ENCODE data around the gene PRKCA.

The PRKCA gene

DNA sequence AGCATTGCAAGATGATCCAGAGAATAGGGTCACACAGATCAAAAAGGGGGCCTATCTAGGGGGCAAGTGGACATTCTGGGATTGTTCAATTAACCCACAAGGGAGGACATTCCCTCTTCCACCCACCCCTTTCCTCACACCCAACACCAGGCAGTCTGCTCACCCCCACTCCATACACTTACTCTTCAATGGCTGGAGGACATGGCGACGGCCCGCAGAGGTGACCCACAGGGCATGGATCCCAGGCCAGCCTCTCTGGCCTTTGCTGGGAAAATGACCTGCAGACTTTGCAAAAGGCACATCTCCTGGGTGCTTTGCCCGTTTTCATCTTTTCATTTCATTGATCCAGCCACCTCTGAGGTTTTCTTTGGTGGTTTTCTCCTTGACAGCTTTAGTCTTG, 530.8 kb downstream of the PRKCA start:
- DNase-seq, result no peak

DNA sequence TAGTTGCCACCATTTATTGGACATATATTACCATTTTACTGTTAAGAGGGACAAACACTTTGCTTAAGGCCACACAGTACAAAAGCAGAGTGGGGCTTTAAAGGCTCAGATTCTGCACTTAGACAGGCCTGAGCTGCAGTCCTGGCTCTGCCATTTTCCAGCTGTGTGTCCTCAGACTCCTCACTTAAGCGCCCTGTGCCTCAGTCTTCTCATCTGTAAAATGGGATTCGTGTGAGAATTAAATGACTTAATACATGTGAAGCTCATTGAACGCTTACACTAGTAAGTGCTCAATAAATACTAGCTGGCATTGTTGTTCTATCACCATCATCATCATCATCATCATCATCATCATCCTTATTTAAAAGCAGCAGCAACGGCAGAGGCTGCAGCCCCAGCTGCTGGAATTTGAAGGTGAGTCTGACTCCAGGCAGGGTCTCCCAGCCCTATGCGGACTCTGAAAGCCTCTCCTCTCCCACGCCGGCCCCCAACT, 532.1 kb downstream of the PRKCA start:
- DNase-seq, result no peak

DNA sequence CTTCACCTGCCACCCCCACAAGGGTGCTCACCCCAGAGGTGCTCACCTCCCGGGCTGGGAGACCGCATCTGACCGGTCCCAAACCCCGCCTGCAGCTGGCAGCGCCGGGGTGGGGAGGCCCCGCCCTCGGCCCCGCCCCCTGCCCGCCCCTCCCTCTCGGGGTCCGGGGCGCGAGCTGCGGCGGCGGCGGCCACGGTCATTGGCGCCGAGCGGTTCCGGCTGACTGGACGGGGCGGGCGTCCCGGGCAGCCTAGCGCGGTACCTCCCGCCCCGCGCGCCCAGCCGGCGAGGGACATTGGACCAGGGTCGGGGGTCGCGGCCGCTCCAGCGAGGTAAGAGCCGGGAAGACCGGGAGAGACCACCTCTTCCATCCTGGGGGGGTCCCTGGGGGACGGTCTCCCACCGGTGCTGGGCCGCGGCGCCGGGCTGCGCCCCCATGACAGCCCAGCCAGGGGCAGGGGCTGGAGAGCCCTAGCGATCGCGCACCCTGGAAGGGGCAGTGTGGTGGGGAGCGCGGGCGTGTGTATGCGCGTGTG, 532.6 kb downstream of the PRKCA start, which contains the start of gene CACNG5:
CACNG5 (plus strand) TSS at position 199 of the 536 bp plus-strand sequence. CDS start 42,216 bp downstream, outside the sequence.
- DNase-seq, result no peak

DNA sequence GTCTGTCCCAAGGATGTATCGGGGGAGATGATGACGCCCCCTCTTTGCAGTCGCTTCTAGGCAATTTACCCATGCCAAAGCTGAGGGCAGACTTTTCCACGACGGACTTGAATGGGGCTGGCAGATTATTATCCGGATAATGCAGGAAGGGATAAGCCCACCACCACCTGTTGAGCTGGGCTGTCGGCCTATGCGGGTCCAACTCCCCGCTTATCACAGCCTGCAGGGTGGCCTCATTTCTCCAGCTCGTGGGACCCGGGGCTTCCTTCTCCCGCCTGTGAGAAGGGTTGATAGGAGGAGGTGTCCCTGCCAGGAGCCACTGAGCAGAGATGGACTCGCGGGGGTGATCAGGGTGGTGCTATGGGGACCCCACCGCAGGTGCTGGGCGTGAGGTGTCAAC, 533.1 kb downstream of the PRKCA start:
- DNase-seq, result no peak

DNA sequence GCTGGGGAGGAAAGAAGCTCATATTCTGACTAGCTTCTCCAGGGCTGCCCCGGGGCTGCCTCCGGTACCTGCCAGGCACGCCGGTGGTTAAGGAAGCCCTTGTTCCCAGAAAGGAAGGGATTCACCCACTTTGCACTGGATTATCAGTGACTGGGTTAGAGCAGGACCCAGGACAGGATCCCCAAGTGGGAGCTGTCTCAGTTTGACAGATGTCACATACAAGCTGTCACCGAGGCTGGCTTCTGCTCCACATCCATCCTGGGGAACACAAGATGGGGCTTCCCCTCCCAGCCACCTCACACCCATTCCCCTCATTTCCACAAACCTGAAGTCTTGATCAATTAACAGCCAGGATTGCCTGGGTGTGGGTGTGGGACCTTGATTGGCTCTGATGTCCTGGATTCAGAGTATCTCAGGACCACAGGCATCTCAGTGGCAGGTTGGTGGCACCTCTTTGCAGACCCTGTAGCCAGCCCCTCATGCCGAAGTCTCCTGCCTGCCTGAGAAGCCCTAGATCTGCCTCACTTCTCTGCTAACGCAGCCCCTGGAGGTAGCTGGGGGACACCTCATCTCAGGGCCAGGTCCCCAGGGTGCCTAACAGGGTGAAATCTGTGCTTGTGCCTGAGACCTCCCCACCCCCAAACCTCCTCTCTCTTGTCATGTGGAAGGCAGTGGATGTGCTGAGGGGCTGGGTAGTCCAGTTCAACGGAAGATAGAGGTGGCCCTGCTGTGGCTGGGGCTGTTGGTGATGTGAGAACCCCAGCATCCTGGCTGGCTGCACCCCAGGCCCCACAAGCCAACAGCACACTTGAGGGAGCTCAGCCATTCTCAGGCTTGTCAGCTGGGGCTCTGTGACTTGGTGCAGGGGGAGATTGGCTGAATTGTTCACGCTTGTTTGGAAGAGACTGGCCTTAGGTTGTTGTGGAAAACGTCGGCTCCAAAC, 533.9 kb downstream of the PRKCA start:
- no peak for DNase-seq

DNA sequence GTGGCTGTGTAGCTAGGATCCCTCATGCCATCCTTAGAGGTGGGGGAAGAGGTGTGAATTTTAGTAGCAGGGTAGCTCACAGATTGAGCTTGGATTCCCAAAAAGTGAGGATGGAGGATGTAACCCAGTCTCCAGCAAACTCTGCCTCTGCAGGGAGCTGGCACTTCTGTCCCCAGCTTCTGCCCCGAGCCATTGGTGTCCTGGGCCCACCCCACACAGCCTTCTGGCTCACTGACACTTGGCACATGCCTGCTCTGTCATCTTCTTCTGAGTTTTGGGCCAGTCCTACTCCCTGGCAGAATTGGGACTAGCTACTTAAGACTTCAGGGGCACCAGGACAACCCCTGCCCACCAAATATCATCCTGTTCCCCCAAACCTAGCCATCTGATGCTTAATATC, 534.8 kb downstream of the PRKCA start:
- DNase-seq, result no peak

GRCh38 chr17:66837885-66838665, 535.7 kb downstream of the PRKCA start:
- no peak for DNase-seq

DNA sequence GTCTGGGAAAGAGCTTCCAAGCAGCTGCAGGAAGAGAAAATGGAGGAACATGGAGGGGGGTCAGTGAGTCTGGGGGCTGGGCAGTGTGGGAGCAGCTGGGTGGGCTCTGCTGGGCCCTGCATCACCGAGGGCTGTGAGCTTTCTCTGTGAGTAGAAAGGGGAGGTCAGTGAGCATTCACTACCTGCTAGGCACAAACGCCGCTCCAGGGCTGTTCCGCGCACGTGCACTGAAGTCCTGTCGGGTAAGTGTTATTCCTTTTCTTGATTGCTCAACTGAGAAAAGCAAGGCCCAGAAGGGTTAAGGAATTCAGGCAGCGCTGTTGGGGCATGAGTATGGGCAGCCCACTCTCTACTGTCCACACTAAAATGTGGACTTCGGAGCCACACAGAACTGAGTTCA, 537.2 kb downstream of the PRKCA start:
- no peak for DNase-seq

GRCh38 chr17:66840061-66840460, 537.6 kb downstream of the PRKCA start:
- DNase-seq, result no peak

- DNase-seq, result no peak
These were observed 538.9 kb downstream of the PRKCA start for GRCh38 chr17:66841328-66841727.

- DNase-seq, result no peak
These were observed 539.3 kb downstream of the PRKCA start for GRCh38 chr17:66841744-66842143.

GRCh38 chr17:66842505-66842904, 540.1 kb downstream of the PRKCA start:
- no peak for DNase-seq

DNA sequence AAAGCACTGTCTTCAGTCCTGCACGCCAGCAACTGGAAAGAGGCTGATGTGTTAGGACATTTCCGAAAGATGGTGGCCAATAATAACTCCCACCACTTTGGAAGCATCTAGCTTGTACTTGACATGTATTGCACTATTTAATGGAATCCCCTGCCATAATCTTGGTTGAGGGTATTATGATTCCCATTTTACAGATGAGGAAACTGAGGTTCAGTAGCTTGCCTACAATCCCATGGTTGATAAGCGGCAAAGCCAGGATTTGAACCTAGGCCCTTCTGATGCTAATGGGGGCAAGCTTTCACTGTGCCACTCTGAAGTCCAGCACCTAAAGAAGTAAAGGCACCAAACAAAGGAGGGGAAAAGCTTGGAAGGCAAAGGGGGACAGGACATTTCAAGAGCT, 540.5 kb downstream of the PRKCA start:
- no peak for DNase-seq

DNA sequence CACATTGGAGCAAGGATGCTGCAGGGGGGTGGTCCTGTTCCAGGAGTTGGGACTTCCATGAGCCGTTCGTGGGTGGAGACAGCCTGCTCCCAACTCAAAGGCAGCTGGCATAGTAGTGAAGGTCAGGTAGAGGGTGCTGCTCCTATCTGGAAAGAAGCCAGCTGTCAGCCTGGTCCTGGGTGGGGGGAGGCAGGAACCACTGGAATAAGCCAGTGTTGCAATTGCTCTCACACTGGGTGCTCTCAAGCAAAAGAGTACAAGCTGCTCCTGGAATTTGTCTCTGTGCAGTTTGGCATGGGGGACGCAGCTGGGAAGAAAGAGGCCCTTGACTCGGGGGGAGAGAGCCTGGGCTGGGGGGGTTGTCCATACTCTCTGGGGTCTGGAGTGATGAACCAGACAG, 541.2 kb downstream of the PRKCA start:
- DNase-seq, result no peak

- no peak for DNase-seq
These were observed 545.3 kb downstream of the PRKCA start for GRCh38 chr17:66847704-66848103.

DNA sequence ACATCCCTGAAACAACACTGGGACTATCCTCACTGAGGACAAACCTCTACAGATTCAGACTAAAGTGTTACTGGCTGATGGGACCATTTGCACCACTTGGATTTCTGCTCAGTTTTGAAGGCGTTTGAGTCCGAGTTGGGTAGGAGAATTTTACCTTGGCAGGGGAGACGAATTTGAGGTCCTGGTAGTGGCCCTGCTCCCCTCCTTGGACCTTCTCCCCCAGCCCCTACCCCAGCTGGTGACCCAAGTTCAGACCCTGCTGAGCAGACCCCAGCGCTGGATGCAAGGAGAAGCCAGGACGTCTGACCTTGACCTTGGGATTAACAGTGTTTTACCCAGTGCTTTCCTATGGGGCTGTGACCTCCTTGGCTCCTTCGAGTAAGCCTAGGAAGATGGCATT, 546.1 kb downstream of the PRKCA start:
- no peak for DNase-seq

- DNase-seq, result no peak
These were observed 546.7 kb downstream of the PRKCA start for GRCh38 chr17:66849032-66849655.

DNA sequence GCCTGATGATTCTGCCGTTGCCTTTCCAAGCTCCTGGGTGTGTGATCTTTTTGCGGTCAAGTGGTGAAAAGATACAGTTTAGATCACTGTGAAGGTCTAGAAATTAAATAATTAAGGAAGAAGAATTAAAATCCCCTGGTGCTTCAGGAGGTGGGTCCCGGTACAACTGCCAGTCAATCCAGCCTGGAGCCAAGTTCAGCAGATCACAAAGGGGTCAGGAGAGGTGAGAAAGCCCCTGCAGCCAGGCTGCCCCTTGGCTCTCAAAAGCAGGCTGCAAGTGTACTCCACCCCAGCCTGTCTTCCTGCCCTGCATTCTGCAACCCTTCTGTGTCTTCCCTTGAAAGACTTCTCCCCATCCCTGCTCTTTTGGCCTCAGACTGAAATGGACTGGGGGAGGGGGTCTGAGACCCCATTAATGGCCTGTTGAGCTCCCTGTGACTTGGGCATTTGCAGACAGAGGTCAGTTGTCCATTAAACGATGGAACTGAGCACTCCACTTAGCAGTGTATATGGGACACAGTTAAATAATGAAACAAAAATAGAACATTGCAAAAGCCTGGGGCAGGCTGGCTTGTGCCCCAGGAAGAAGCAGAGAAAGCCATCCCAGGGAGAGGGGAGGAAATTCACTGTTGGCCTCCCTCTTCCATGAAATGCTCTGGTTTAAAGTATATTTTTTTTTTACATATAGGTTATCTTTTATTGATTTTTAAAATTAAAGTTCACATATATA, 547.6 kb downstream of the PRKCA start:
- DNase-seq, result no peak

DNA sequence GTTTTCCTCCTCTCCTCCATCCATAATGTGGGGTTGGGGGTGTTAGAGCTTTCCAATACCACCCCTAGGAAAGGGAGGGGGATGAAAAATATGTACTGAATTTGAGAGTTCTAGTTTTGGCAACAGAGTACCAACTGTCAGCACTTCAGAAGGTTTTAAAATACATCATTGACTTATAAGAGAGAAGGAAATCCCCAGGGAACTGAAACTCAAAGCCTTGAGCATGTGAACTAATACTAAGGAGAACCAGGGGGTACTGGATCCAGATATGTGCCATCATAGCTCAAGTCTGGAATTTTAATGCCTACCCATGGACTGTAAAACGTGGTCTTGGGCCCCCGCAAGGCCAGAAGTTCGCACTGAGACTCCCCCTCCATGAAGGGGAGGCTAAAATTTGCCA, 548.3 kb downstream of the PRKCA start:
- DNase-seq, result no peak

- no peak for DNase-seq
These were observed 552.8 kb downstream of the PRKCA start for GRCh38 chr17:66855204-66855603.

DNA sequence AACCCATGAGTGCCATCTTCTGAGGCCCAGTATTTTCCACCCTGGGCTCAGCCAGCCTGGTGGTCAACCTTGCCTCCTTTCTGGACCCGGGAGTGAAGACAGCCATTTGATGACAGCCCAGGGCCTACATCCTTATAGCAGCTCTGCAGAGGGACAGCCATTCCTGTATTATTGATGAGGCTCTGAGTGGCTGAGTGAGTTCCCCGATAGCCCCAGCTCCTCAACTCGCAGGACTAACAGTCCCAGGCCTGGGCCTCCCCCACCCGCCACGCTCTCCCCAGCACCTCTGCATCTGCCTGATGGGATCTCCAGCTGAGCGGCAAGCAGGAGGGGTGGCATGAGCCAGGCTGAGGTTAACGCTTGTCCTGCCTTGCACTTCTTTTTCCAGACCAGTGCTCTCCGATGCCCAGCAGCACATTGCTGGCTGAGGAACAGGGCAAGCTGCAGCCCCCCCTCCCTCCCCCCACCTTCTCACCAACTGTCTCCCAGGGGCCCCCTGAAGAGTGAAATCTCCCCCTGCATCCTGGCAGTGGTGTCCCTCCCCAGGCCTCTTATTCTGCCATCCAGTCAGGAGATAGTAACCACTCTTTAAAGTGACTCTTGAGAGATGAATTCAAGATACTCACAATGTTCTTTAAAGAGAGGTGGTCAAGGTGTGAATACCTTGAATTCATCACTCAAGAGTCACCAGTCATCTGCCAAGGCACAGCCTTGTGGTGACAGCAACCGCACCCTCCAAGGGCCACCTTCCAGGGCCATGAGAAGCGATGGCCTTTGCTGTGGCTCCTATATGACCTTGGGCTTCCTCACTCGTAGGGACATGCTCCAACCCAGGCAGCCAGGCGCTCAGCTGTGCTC, 556.0 kb downstream of the PRKCA start:
- DNase-seq, result no peak
